Fibroblast of upper back skin (primary cell): ENCODE data around the gene BZW2.

Source experiments
- DNase-seq: peaks from one replicate; pipeline ENCODE4 v3.0.0-alpha.2; 2013

The BZW2 gene

DNA sequence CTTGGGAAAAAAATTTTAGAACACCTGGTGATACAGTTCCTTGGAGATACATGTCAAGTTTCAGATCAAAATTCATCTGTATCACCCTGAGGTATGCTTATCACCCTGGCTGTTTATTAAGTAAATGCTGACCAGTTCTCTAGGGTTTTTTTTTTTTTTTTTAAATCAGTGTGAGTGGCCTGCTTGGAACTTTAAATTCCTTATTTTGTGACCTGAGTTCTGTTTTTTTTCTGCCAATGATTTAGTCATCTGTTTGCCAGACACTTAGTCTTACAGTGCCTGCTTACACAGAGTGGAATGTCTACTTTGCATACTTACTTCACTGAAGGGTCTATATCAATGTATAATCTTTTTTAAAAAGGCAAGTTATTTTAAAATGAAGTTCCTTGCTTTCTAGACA lies 109.4 kb downstream of the BZW2 start:
- peak; percentile 22 for DNase-seq
